ENCODE results near the gene RPE65. TPM values are rescaled to one million over a fixed set of nuclear protein-coding genes. Genes with fewer than 3 reads are reported as not detected.
"Not testable (repeated sequence)": the region's sequence is repeated elsewhere in the genome, so short reads cannot be mapped to it uniquely, and the experiment has no call there.

Gene RPE65
- total RNA-seq, 2 donors from 2014 or later: 0.19 TPM; not detected in 1

- intact Hi-C loops (cut with DNase I): no loop called here
- no peak for DNase-seq (ENCODE audit: low spot score)
Measured at GRCh38 chr1:68456202-68456601, 6.4 kb upstream of the RPE65 start.

DNA sequence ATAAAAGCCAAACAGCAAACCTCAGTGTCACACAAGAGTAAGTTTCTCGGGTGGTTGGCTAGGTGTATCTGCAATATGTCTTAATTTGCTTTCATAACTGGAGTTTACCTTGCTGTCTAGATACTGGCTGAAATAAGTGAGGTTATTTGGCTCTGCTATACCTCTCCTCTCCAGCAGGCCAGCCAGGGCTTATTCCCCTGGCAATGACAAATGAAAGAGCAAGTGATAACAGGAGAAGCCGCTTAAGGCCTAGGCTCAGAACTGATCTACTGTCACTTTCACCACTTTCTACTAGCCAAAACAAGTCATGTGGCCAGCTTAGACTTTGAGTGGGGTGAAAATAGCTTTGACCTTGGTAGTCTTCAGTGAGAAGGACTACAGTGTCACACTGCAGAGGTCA, 4.8 kb upstream of the RPE65 start:
- DNase-seq (ENCODE audit: low spot score): no peak
- intact Hi-C loops (cut with DNase I): no loop called here

GRCh38 chr1:68453060-68453670, 3.4 kb upstream of the RPE65 start:
- intact Hi-C loops (cut with DNase I): no loop called here
- no peak for DNase-seq (ENCODE audit: low spot score)

DNA sequence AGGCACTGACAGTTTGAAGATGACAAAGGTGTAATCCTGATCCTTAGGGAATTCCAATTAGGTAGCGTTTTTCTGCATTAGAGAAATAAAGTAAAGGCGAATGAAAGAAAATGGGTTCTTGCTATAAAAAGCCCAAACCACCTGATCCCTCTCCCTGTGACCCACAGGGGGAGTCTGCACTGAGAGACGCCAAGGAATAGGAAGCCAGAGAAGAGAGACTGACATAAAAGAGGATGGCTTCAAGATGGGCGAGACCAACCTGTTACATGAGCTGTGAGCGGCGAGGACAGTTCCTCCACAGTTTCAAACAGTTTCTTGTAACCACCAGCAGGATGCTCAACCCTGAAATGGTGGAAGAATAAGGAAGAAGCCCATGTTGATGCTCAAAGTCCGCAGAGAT, 1.4 kb downstream of the RPE65 start:
- DNase-seq (ENCODE audit: low spot score): no peak
- intact Hi-C loops (cut with DNase I): no loop called here

GRCh38 chr1:68445709-68446108, 4.0 kb downstream of the RPE65 start:
- intact Hi-C loops (cut with DNase I): no loop called here
- DNase-seq (ENCODE audit: low spot score): no peak

GRCh38 chr1:68442822-68443556, 6.8 kb downstream of the RPE65 start:
- intact Hi-C loops (cut with DNase I): no loop called here
- no peak for DNase-seq (ENCODE audit: low spot score)

GRCh38 chr1:68442006-68442405, 7.7 kb downstream of the RPE65 start:
- intact Hi-C loops (cut with DNase I): no loop called here
- DNase-seq (ENCODE audit: low spot score): no peak

DNA sequence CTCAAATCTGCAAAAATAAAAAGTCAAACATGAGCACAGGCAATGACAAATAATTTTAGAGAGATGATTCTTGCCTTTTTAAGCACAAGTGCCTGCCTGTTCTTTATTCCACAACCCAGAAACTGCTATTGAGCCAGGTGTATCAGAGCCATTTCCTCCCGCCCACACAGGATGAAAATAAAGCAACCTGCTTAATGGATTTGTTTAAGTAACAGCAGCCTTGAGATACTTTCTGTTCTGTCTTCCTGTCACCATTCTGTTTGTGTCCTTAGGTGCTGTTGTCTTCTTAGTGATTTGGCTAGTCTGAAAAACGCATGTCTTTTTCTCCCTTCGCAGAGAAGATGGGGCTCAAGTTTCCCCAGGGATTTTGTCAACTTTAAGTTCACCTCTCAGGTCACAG, 11.4 kb downstream of the RPE65 start:
- no peak for DNase-seq (ENCODE audit: low spot score)
- intact Hi-C loops (cut with DNase I): no loop called here

DNA sequence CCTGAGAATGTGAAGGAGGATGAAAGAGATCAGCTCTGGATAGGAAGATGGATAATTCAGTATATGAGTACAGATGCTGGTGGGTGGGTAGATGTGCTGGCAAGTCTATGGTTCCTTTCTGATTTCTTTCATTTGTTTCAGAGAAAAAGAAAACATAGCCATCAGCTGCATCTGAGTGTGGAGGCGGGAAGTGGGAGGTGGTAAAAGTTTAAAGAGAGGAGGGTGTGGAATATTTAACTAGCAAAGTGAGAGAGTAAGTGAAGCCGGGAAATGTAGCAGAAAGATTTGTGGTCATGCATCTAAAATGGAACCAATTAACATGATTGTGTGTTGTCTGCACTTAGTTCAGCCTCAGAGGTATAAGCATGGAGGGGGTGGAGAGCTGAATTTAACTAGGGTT, 16.4 kb downstream of the RPE65 start:
- DNase-seq (ENCODE audit: low spot score): no peak
- intact Hi-C loops (cut with DNase I): no loop called here

DNA sequence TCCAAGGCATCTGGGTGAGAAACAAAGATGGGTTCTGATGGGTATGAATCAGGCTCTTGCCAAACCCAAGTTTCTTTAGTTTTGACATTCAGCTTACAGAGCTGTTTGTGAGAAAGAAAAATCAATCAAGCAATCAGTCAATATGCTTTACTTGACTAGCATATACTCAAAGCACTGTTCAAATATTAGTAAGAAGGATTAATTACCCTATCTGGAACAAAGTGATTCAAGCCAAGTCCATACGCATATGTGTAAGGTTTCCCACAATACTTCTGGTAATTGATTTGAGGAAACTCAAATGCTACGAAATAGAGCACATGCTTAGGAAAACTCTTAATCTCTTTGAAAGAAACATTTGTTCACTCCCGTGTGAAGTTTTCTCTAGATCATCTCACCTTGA, 18.7 kb downstream of the RPE65 start:
- DNase-seq (ENCODE audit: low spot score): no peak
- intact Hi-C loops (cut with DNase I): no loop called here

- no peak for DNase-seq (ENCODE audit: low spot score)
- intact Hi-C loops (cut with DNase I): no loop called here
Measured at GRCh38 chr1:68429233-68429808, 20.4 kb downstream of the RPE65 start.

GRCh38 chr1:68426594-68426993, 23.2 kb downstream of the RPE65 start:
- intact Hi-C loops (cut with DNase I): no loop called here
- DNase-seq (ENCODE audit: low spot score): no peak

DNA sequence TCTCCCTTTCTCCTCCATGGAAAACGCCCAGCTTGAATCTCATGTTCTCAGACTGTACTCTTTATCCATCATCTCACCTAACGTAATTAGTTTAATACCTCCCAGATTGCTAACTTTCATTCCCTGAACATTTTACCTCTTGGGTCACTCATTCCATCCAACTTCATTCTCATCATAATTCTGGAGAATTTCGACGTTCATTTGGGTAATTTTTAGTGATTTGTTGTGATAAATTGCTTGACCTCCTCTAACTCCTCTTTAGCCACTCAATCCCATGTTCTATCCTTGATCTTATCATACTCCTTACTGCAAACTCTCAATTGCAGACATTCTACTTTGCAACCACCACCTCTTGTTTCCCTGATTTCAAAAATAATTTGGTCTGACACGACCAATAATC, 28.4 kb downstream of the RPE65 start:
- no peak for DNase-seq (ENCODE audit: low spot score)

GRCh38 chr1:68409426-68409825, 40.3 kb downstream of the RPE65 start:
- no peak for DNase-seq (ENCODE audit: low spot score)
- intact Hi-C loops (cut with DNase I): no loop called here

More for the DNA sequence above, 28.4 kb downstream of the RPE65 start:
- intact Hi-C loops (cut with DNase I): no loop called here

GRCh38 chr1:68401506-68401905, 48.2 kb downstream of the RPE65 start:
- no peak for DNase-seq (ENCODE audit: low spot score)
- intact Hi-C loops (cut with DNase I): no loop called here

DNA sequence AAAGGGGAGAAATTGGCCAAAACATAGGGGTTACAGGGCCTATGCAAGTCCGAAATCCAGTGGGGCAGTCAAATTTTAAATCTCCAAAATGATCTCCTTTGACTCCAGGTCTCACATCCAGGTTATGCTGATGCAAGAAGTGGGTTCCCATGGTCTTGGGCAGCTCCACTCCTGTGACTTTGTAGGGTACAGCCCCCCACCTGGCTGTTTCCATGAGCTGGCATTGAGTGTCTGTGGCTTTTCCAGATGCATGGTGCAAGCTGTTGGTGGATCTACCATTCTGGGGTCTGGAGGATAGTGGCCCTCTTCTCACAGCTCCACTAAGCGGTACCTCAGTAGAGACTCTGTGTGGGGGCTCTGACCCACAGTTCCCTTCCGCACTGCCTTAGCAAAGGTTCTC, 54.2 kb downstream of the RPE65 start:
- DNase-seq (ENCODE audit: low spot score); intact Hi-C loops (cut with DNase I): not testable (repeated sequence)

GRCh38 chr1:68392474-68392873, 57.3 kb downstream of the RPE65 start:
- DNase-seq (ENCODE audit: low spot score); intact Hi-C loops (cut with DNase I): not testable (repeated sequence)

DNA sequence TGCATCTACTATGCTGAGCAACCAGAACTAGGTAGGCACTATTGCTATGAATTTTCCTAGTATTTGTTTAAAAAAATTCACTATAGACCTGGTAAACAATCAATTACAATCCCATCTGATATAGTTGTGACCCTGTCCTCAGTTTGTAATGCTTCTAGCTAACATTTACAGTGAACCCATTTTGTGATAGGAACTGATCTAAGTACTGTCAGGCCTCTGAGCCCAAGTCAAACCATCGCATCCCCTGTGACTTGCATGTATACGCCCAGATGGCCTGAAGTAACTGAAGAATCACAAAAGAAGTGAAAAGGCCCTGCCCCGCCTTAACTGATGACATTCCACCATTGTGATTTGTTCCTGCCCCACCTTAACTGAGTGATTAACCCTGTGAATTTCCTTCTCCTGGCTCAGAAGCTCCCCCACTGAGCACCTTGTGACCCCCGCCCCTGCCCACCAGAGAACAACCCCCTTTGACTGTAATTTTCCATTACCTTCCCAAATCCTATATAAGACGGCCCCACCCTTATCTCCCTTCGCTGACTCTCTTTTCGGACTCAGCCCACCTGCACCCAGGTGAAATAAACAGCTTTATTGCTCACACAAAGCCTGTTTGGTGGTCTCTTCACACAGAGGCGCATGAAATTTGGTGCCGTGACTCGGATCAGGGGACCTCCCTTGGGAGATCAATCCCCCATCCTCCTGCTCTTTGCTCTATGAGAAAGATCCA, 63.8 kb downstream of the RPE65 start:
- intact Hi-C loops (cut with DNase I); DNase-seq (ENCODE audit: low spot score): not testable (repeated sequence)

- intact Hi-C loops (cut with DNase I): no loop called here
- DNase-seq (ENCODE audit: low spot score): no peak
Measured at GRCh38 chr1:68384872-68385411, 64.8 kb downstream of the RPE65 start.

- DNase-seq (ENCODE audit: low spot score): no peak
Measured at GRCh38 chr1:68384321-68384813, 65.4 kb downstream of the RPE65 start.

More at GRCh38 chr1:68384321-68384813, 65.4 kb downstream of the RPE65 start:
- intact Hi-C loops (cut with DNase I): no loop called here
